DMS53 (cell line): ENCODE measurements around the gene FAM50A.

ENCODE experiments used
- DNase-seq: peaks from one replicate; lab custom pipeline; 2025; lab: John Stamatoyannopoulos, UW

FAM50A gene

DNA sequence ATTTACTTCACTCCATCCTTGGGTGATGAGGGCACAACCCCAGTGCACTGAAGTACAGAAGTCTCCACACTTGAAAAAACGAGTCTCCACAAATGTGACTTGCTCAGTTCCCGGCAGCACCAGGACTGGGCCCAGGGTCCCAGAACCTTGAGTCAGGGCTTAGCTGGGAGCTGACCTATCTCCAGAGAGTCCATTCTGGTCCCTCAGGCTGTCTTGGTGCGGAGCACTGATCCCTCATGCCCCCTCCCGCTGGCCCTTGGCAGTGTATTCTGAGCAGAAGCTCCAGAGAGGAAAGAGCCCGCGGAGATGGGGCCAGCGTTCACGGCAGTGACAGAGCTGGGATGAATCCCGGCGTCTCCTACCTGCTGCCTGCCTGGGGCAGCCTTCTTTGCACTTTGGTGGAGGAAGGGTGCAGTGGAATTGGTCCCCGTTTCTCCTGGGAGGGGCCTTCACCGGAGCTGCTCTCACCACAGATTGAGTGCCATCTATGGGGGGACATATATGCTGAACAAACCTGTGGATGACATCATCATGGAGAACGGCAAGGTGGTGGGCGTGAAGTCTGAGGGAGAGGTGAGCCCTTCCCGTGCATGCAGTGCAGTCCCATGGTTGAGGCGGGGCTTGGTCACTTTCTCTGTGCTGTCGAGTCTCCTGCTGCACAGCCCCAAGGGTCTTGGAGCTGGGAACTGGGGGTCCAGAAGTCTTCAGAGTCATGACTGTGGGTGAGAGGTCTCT lies 3.2 kb upstream of the FAM50A start:
- DNase-seq = no peak

- DNase-seq = no peak
Observed at GRCh38 chrX:154441564-154441963, 2.4 kb upstream of the FAM50A start.

- peak; percentile 62 for DNase-seq
Observed at GRCh38 chrX:154441984-154442707, 1.8 kb upstream of the FAM50A start.

DNA sequence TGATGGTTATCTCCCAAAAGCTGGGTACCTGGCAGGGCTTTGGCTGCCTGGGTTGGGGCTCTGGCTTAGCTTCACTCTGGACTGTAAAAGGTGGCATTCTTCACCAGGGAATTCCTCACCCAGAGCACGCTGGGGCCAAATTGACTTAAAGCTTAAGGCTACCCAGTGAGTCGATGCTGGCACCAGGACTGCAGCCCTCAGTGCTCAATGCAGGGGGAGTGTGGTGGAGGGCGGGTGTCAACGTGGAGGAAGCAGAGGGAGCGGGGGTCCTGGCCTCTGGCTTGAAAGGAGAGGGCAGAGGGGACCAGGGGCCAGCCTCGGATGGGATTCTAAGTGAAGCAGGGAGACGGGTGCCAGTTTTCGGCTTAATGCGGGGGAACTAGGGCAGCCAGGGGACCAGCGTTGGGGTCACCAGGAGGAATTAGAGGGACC lies 446 bp upstream of the FAM50A start:
- DNase-seq = peak; percentile 55

- no peak for DNase-seq
Observed at GRCh38 chrX:154444755-154445246, 860 bp downstream of the FAM50A start.

DNA sequence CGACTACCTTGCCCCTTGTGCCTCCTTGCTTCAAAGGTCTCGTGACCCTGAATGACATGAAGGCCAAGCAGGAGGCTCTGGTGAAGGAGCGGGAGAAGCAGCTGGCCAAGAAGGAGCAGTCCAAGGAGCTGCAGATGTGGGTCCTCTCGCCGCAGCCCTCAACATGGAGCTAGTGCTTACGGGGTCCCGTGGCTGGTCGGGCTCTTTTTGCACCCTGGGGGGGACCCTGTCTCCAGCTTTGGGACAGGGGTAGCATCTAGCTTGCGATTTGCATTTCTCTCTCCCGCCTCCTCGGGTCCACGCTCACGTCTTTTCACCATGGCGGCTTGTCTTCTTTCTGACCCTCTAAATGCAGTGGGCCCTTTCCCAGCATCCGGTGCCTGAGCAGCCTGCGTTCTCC lies 1.8 kb downstream of the FAM50A start:
- no peak for DNase-seq

DNA sequence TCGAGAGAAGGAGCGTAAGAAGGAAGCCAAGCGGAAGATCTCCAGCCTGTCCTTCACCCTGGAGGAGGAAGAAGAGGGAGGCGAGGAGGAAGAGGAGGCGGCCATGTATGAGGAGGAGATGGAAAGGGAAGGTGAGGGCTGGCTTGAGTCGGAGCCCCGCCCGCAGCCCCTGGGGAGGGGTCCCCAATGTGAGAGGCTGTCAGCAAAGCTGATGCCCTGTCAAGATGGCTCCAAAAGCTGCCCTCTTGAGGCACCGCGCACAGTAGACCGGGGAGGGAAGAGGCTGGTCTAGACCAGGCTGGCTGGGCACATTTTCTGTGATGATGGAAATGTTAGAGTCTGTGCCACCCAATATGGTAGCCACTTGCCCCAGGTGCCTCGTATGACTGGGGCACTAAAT lies 2.5 kb downstream of the FAM50A start:
- DNase-seq = no peak

- DNase-seq = no peak
Observed at GRCh38 chrX:154448484-154448883, 4.5 kb downstream of the FAM50A start.

DNA sequence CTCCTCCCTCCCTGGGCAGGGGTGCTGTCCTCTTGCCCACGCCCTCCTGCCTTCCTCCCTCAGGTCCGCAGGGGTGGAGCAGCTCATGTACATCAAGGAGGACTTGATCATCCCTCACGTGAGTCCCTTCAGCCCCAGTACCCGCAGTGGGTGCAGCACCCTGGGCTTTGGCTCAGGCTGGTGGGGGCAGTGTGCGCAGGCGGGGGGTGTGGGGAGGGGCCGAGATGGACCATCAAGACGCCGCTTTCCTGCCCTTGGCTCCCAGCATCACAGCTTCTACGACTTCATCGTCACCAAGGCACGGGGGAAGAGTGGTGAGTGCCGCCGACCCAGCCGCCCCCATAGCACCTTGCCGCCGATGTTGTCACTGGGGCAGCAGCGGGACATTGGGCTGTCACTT lies 5.7 kb downstream of the FAM50A start:
- DNase-seq = no peak

DNA sequence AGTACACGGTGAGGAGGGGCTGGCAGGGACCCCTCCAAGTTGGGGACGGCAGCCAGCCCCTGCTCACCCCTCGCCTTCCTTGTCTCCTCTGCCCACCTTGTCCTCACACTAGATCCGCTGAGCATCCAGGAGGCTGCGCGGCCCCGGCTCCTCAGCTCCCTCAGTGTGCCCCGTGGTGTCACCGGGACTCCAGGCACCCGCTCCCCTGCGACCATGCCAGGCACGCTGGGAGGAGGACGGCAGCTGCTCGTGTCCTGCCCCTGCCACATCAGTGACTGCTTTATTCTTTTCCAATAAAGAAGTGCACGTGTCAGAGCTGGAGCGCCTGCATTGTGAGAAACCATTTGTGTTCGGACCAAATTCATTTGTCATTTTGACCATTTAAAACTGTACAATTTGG lies 6.4 kb downstream of the FAM50A start:
- DNase-seq = no peak

DNA sequence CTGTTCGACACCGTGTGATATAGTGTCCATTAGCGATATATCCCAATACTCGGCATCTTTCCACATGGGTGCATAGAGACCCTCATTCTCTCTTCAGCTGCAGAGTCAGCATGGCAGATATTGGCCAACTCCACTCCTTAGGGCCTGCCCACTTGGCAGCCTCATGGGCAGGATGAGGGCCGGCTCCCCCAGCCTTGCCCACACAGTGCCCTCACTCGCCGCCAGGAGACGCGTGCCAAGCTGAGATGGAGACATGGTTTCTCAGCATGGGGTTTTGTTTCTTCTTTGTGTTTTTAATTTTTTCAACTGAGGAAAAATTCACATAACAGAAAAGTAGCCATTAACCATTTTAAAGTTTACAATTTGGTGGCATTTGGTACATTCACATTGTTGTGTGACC lies 8.9 kb downstream of the FAM50A start:
- no peak for DNase-seq

DNA sequence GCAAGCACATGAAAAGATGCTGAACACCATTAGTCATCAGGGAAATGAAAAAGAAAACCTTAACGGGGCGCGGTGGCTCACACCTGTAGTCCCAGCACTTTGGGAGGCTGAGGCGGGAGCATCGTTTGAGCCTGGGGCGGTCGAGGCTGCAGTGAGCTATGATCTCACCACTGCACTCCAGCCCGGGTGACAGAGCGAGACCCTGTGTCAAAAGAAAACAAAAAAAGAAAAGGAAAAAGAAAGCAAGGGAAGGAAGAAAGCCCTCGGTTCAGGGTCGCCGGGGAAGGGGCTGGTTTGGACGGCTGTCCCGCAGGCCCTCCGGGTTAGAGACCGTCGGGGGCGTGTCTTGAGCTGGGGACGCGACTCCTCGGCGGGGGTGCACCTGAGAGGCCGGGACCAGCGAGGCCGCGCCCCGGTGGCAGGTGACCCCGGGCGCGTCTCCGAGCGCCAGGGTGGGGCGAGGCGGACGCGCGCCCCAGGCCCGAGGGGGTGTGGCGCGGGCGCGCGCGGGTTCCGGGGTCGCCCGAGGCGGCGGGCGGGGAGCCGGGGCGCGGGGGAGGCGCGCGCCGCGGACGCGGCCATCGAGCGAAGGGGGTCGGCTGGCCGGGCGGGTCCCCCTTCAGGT lies 13.7 kb downstream of the FAM50A start:
- peak; percentile 84 for DNase-seq

DNA sequence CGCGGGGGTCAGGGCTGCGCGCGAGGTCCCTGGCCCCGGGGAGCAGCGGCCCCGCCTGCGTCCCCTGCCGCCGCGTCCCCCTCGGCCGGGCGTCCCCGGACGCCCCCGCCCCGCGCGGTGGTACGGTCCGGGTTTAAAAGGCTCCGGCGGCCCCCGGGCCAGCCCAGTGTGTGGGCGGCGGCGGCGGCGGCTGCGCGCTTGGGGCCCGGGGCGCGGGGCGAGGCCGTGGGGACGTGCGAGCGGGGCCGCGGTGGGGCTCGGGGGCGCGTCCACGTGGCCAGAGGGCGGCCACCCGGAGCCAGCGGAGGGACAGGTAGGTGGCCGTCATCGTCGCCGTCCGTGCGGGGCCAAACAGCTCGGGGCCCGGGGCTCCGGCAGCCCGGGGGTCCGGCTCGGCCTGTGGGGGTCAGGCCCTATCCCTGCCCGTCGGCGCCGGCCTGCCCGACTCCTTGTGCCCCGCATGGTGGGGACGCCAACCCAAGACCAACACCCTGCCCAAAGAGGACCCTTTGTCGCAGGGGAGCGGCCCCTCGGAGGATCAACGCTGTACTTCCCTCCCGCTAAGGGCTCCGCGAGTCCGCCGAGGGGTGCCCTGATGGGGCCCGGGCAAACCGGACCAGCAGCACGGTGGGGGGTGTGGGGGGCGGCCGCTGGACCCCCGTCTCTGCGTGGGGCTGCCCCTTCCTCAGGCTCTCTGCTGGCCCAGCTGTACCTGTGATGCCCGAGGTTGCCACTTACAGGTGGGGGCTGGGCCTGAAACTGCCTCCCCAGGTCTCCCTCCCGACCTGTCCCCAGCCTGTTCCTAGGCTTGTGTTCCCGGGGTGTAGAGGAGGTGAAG lies 14.4 kb downstream of the FAM50A start, which contains the start of gene PLXNA3:
Gene PLXNA3, plus strand, starts transcription at position 166 of the 838 bp plus-strand sequence. CDS start 1,903 bp downstream, outside the sequence.
- peak; percentile 79 for DNase-seq

DNA sequence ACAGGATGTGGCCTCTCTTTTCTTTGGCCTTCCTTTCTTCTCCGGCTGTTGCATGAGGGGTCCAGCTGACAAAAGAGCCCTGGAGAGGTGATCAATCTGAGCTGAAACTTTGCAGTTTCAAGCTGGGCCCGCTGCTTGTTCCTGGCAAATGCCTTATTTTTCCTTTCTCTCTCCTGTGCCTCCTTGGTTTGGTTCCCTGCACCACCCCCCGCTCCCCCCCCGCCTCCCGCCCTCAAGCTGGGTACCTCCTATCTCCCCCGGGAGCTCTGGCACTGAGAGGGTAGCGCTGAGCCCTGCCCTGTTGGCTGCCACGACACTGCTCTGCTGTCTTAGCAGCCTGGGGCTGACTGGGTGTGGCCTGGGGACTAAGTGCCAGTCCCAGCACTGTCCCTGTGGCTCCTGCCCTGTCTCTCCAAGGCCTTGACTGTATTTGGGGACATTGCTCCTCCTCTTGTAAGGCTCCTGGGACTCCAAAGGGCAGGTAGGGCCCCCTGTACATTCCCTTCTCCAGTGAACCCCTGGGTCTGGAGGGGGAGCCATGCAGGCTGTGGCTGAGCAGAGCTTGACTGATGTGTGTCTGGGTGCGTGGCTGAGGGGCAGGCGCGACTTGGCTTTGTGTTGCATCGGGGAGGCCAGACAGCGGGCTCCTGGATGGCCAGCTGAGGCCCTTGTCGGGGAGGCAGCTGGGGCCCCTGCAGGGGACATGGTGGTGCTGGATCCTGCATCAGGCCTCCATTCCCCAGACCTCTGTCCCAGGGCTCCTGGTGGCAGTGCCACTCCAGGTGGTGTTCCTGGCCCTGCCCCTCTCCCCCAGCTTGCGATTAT lies 15.2 kb downstream of the FAM50A start:
- peak; percentile 52 for DNase-seq

DNA sequence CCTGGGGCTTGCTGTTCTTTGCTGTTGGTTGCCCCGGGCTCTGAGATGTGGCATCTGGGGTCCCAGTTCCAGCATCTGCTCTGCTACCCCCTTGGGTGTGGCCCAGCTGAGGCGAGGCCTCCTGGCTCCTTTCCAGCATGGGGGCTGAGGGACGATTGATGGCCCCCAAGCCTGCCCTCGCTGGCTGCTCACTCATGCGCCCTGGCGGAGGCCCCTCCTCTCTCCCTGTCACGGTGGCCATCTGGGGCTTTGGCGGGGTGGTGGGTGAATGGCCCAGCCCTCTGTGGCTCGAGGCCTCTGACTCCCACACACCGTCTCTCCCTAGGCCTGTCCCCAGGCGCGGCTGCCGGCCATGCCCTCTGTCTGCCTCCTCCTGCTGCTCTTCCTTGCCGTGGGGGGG lies 15.9 kb downstream of the FAM50A start:
- DNase-seq = no peak

- no peak for DNase-seq
Observed at GRCh38 chrX:154460326-154460725, 16.4 kb downstream of the FAM50A start.

DNA sequence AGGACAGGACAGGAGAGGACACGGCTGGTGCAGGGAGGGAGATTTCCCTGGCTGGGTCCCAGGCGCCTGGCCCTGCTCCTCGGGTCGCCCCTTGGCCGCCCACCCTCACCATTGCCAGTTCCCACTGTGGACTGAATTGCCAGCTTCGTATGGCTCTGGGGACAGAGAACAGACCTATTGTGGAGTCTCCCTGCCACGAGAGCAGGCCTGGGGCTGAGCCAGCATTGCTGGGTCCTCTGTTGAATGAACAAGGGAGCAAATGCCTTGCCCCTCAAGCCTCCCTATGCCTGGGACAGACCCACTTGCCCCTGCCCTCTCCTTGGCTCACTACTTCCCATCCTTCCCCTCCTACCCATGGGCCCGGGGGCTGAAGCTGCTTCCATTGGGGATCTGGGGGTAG lies 18.5 kb downstream of the FAM50A start:
- no peak for DNase-seq

GRCh38 chrX:154463611-154464220 lies 19.8 kb downstream of the FAM50A start:
- DNase-seq = no peak

DNA sequence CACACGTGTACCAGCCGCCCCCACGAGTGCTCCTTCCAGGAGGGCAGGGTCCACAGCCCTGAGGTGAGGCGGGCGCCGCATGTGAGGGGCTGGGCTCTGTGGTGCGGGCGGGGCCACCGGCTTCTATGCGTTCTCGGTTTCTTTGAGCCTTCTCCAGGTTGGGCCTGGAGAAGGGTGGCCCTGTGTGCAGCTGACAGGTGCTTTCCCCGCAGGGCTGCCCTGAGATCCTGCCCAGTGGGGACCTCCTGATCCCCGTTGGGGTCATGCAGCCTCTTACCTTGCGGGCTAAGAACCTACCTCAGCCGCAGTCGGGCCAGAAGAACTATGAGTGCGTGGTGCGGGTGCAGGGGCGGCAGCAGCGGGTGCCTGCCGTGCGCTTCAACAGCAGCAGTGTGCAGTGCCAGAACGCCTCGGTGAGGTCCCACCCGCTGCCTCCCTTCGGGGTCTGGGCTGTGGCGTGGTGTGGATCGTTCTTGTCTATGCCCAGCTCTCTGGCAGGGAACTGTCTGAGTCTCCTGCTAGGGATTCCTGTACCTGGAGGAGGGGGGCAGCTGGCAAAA lies 20.9 kb downstream of the FAM50A start:
- DNase-seq = no peak

- no peak for DNase-seq
Observed at GRCh38 chrX:154465601-154466000, 21.7 kb downstream of the FAM50A start.
